Heart left ventricle (tissue), 13 donors: ENCODE measurements around the gene PPP1R14D.

Experiments
- CTCF ChIP-seq, 12 donors: fragments of 200-600 bp; sonication (generic) in 4 of 12; IDR thresholded peaks; one replicate each; pipeline versions ENCODE4 v1.5.0 to v1.8.0; 2018 to 2022; ENCODE audit warnings: antibody characterized with exemption in 12 of 12, mild to moderate bottlenecking in 5 of 12
- POLR2A ChIP-seq, 2 donors: fragments of 450-650 bp; IDR thresholded peaks; one replicate each; pipeline ENCODE4 v1.6.1; 2017; ENCODE audit warnings: antibody characterized with exemption in 2 of 2, mild to moderate bottlenecking in 2 of 2, moderate library complexity in 2 of 2
- donor health status: ischemic (EF 13 %, LVEDD 7.1; RV severe dilation, severe dysfunction).
- donor health status: DM: no; HTN: yes; CAD: no.
- donor health status: DM: no; HTN: no; CAD: no.
- donor health status: ischemic (EF 25% LVEDD 6.9; RV normal size, moderate dysfunction).
- donor health status: ischemic (EF 25% LVEDD 5.7; RV mildly dilated, moderate dysfunction).
- donor health status: ischemic (EF 35%, LVEDD 5.7; RV mildly dilated, moderate dysfunction).
- donor health status: nonischemic (EF 11% LVEDD 7.7; RV severe dilation, severe dysfunction).
- donor health status: DM: yes; HTN: yes; CAD: no.
- donor health status: PGD.
- donor health status: ischemic (EF 29% LVEDD 5.4; RV normal size, mild dysfunction).
- donor health status: nonischemic (EF 23%, LVEDD 6.1; RV moderate dilation, normal function).

GRCh38 chr15:40773902-40774301 lies 54.6 kb downstream of the PPP1R14D start:
- no peak for TF ChIP-seq CTCF (IDR thresholded peaks at IDR 0.05)
- TF ChIP-seq POLR2A (IDR thresholded peaks at IDR 0.05): no peak
